ENCODE measurements around the gene CCL7.

Gene CCL7

GRCh38 chr17:34283571-34283970 lies 13.6 kb downstream of the CCL7 start:
- Histone ChIP-seq H3K27me3 (ENCODE audit: insufficient read depth, low read length) (no peaks in the 10 kb centered on the region), H3K4me3 (ENCODE audit: low read depth, low read length, poor library complexity, severe bottlenecking) (no peak overlapping the region), H3F3A (ENCODE audit: insufficient read depth, low read length) (no peaks in the 10 kb centered on the region), H3K9me3 (ENCODE audit: low read length) (no peaks in the 10 kb centered on the region), H4K20me1 (ENCODE audit: insufficient read depth, low read length) (no peaks in the 10 kb centered on the region), H3K36me3 (ENCODE audit: insufficient read depth, low read length) (no peaks in the 10 kb centered on the region), H3K27ac (ENCODE audit: low read depth, low read length, poor library complexity, severe bottlenecking) (no peak overlapping the region), H3K9ac (ENCODE audit: low read length) (no peak overlapping the region), H3K4me1 (ENCODE audit: insufficient read depth, low read length, severe bottlenecking) (no peaks in the 10 kb centered on the region), H3K9me2 (ENCODE audit: low read depth, low read length) (no peaks in the 10 kb centered on the region), H3K79me2 (ENCODE audit: insufficient read depth, low read length) (no peaks in the 10 kb centered on the region), H2AFZ (ENCODE audit: low read length) (no peak overlapping the region), H3K4me2 (ENCODE audit: low read length) (no peak overlapping the region)
- no peak for TF ChIP-seq EZH2 (IDR thresholded peaks at IDR 0.05; ENCODE audit: borderline replicate concordance, low read length)
- no peak for TF ChIP-seq CTCF (IDR thresholded peaks at IDR 0.05; ENCODE audit: low read length)

GRCh38 chr17:34285286-34285792 lies 15.3 kb downstream of the CCL7 start, which contains the start of gene CCL11:
CCL11 (plus strand) TSS chr17:34285742; CDS start chr17:34285809, 67 bp downstream.
- no peaks in the 10 kb centered on the region for H4K20me1 ChIP-seq (ENCODE audit: insufficient read depth, low read length)
- no peak within 1 kb of the TSS for H2AFZ ChIP-seq (ENCODE audit: low read length)
- TF ChIP-seq EZH2 (IDR thresholded peaks at IDR 0.05; ENCODE audit: borderline replicate concordance, low read length), result no peak
- no peak for TF ChIP-seq CTCF (IDR thresholded peaks at IDR 0.05; ENCODE audit: low read length)
- H3K9ac ChIP-seq (ENCODE audit: low read length), result no peak within 1 kb of the TSS
- H3K4me3 ChIP-seq (ENCODE audit: low read depth, low read length, poor library complexity, severe bottlenecking), result no peak within 1 kb of the TSS
- no peaks in the 10 kb centered on the region for H3K36me3 ChIP-seq (ENCODE audit: insufficient read depth, low read length)
- H3F3A ChIP-seq (ENCODE audit: insufficient read depth, low read length), result no peaks in the 10 kb centered on the region
- no peaks in the 10 kb centered on the region for H3K4me1 ChIP-seq (ENCODE audit: insufficient read depth, low read length, severe bottlenecking)
- H3K27ac ChIP-seq (ENCODE audit: low read depth, low read length, poor library complexity, severe bottlenecking), result no peak within 1 kb of the TSS
- H3K9me2 ChIP-seq (ENCODE audit: low read depth, low read length), result no peaks in the 10 kb centered on the region
- no peaks in the 10 kb centered on the region for H3K79me2 ChIP-seq (ENCODE audit: insufficient read depth, low read length)
- no peaks in the 10 kb centered on the region for H3K9me3 ChIP-seq (ENCODE audit: low read length)
- H3K27me3 ChIP-seq (ENCODE audit: insufficient read depth, low read length), result no peaks in the 10 kb centered on the region
- no peak within 1 kb of the TSS for H3K4me2 ChIP-seq (ENCODE audit: low read length)

DNA sequence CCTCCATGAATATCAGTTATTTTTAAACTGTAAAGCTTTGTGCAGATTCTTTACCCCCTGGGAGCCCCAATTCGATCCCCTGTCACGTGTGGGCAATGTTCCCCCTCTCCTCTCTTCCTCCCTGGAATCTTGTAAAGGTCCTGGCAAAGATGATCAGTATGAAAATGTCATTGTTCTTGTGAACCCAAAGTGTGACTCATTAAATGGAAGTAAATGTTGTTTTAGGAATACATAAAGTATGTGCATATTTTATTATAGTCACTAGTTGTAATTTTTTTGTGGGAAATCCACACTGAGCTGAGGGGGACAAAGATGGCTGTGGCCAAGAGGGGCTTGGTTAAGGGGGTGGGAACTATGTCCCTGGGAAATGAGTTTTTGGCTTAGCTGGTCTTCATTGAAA lies 17.9 kb downstream of the CCL7 start:
- no peaks in the 10 kb centered on the region for H3K79me2 ChIP-seq (ENCODE audit: insufficient read depth, low read length)
- no peaks in the 10 kb centered on the region for H3K36me3 ChIP-seq (ENCODE audit: insufficient read depth, low read length)
- no peak overlapping the region for H3K9ac ChIP-seq (ENCODE audit: low read length)
- no peaks in the 10 kb centered on the region for H3K9me2 ChIP-seq (ENCODE audit: low read depth, low read length)
- H3K27me3 ChIP-seq (ENCODE audit: insufficient read depth, low read length), result no peaks in the 10 kb centered on the region
- no peak overlapping the region for H3K4me2 ChIP-seq (ENCODE audit: low read length)
- H2AFZ ChIP-seq (ENCODE audit: low read length), result no peak overlapping the region
- H3K9me3 ChIP-seq (ENCODE audit: low read length), result no peaks in the 10 kb centered on the region
- H3K4me1 ChIP-seq (ENCODE audit: insufficient read depth, low read length, severe bottlenecking), result no peaks in the 10 kb centered on the region
- H4K20me1 ChIP-seq (ENCODE audit: insufficient read depth, low read length), result no peaks in the 10 kb centered on the region
- H3K27ac ChIP-seq (ENCODE audit: low read depth, low read length, poor library complexity, severe bottlenecking), result no peak overlapping the region
- no peak overlapping the region for H3K4me3 ChIP-seq (ENCODE audit: low read depth, low read length, poor library complexity, severe bottlenecking)
- no peak for TF ChIP-seq CTCF (IDR thresholded peaks at IDR 0.05; ENCODE audit: low read length)
- TF ChIP-seq EZH2 (IDR thresholded peaks at IDR 0.05; ENCODE audit: borderline replicate concordance, low read length), result no peak
- no peaks in the 10 kb centered on the region for H3F3A ChIP-seq (ENCODE audit: insufficient read depth, low read length)
